ENCODE data around the gene ACBD5. TPM values are rescaled to one million over a fixed set of nuclear protein-coding genes. Genes with fewer than 3 reads are reported as not detected.

ACBD5 gene
- total and polyA plus RNA-seq, 7 experiments from 2014 or later, result 6.9 to 22.2 (median 19.2) TPM

GRCh38 chr10:27207350-27207749 is 33.2 kb downstream of the ACBD5 start:
- intact Hi-C loops (cut with micrococcal nuclease), result no loop called here
- POLR2A ChIA-PET, result no interaction called here

GRCh38 chr10:27203806-27204205 is 36.8 kb downstream of the ACBD5 start:
- POLR2A ChIA-PET, result no interaction called here
- no peak for ATAC-seq
- H3K4me3 Mint-ChIP-seq, result no peak overlapping the region

More at GRCh38 chr10:27207350-27207749, 33.2 kb downstream of the ACBD5 start:
- CTCF ChIA-PET, result no interaction called here
- Histone ChIP-seq H3K27me3 (ENCODE audit: control insufficient read depth in 2 of 2, insufficient read depth in 2 of 2, low read length in 2 of 2) (no peaks in the 10 kb centered on the region), H3K9me3 (ENCODE audit: control insufficient read depth in 2 of 3, low read length in 3 of 3) (no peaks in the 10 kb centered on the region), H3K27ac (ENCODE audit: low read depth, low read length) (no peak overlapping the region), H3K36me3 (ENCODE audit: control insufficient read depth in 2 of 3, insufficient read depth in 3 of 3, low read length in 3 of 3) (peaks cover 15 to 67% (median 28%) of the 10 kb centered on the region in 3 experiments), H3K4me1 (ENCODE audit: control insufficient read depth in 2 of 2, insufficient read depth in 2 of 2, low read length in 2 of 2) (no peaks in the 10 kb centered on the region), H3K4me3 (ENCODE audit: low read length) (no peak overlapping the region)
- H3K27ac Mint-ChIP-seq, result no peak overlapping the region
- no peak overlapping the region for H3K4me3 Mint-ChIP-seq
- peaks cover 6 to 42% (median 24%) of the 10 kb centered on the region in 5 donors for H3K36me3 Mint-ChIP-seq
- ATAC-seq, result no peak
- H3K27me3 Mint-ChIP-seq, result no peaks in the 10 kb centered on the region
- no peak for DNase-seq
- peaks cover 0 to 3% (median 0%) of the 10 kb centered on the region in 7 donors for H3K4me1 Mint-ChIP-seq
- H3K9me3 Mint-ChIP-seq, result no peaks in the 10 kb centered on the region

GRCh38 chr10:27197980-27198620 is 42.5 kb downstream of the ACBD5 start:
- no peak overlapping the region for H3K4me3 Mint-ChIP-seq
- peaks cover 0 to 3% (median 0%) of the 10 kb centered on the region in 7 donors for H3K4me1 Mint-ChIP-seq
- Histone ChIP-seq H3K4me3 (ENCODE audit: low read length) (no peak overlapping the region), H3K27me3 (ENCODE audit: control insufficient read depth in 2 of 2, insufficient read depth in 2 of 2, low read length in 2 of 2) (no peaks in the 10 kb centered on the region), H3K4me1 (ENCODE audit: control insufficient read depth in 2 of 2, insufficient read depth in 2 of 2, low read length in 2 of 2) (no peaks in the 10 kb centered on the region), H3K36me3 (ENCODE audit: control insufficient read depth in 2 of 3, insufficient read depth in 3 of 3, low read length in 3 of 3) (peaks cover 0 to 55% (median 10%) of the 10 kb centered on the region in 3 experiments), H3K9me3 (ENCODE audit: control insufficient read depth in 2 of 3, low read length in 3 of 3) (no peaks in the 10 kb centered on the region), H3K27ac (ENCODE audit: low read depth, low read length) (no peak overlapping the region)
- no peaks in the 10 kb centered on the region for H3K27me3 Mint-ChIP-seq
- ChIA-PET POLR2A (no interaction called here), CTCF (interaction anchor here (0.6 kb wide), 1 partner anchor 26 kb away, joined by 3 read pairs; no protein-coding TSS in a partner anchor)
- H3K9me3 Mint-ChIP-seq, result no peaks in the 10 kb centered on the region
- ATAC-seq (no peak), DNase-seq (no peak)
- peaks cover 10 to 27% (median 16%) of the 10 kb centered on the region in 5 donors for H3K36me3 Mint-ChIP-seq
- no peak overlapping the region for H3K27ac Mint-ChIP-seq
- intact Hi-C loops (cut with micrococcal nuclease), result no loop called here

More at GRCh38 chr10:27203806-27204205, 36.8 kb downstream of the ACBD5 start:
- H3K9me3 ChIP-seq (ENCODE audit: control insufficient read depth in 2 of 3, low read length in 3 of 3), result no peaks in the 10 kb centered on the region
- no peaks in the 10 kb centered on the region for H3K27me3 ChIP-seq (ENCODE audit: control insufficient read depth in 2 of 2, insufficient read depth in 2 of 2, low read length in 2 of 2)
- Mint-ChIP-seq H3K9me3 (no peaks in the 10 kb centered on the region), H3K36me3 (peaks cover 5 to 33% (median 20%) of the 10 kb centered on the region in 5 donors), H3K4me1 (peaks cover 0 to 3% (median 0%) of the 10 kb centered on the region in 7 donors), H3K27ac (no peak overlapping the region), H3K27me3 (no peaks in the 10 kb centered on the region)
- CTCF ChIA-PET, result no interaction called here
- intact Hi-C loops (cut with micrococcal nuclease), result no loop called here
- H3K4me1 ChIP-seq (ENCODE audit: control insufficient read depth in 2 of 2, insufficient read depth in 2 of 2, low read length in 2 of 2), result no peaks in the 10 kb centered on the region
- DNase-seq, result no peak
- H3K36me3 ChIP-seq (ENCODE audit: control insufficient read depth in 2 of 3, insufficient read depth in 3 of 3, low read length in 3 of 3), result peaks cover 10 to 60% (median 10%) of the 10 kb centered on the region in 3 experiments
- no peak overlapping the region for H3K4me3 ChIP-seq (ENCODE audit: low read length)
- no peak overlapping the region for H3K27ac ChIP-seq (ENCODE audit: low read depth, low read length)

GRCh38 chr10:27192284-27192683 is 48.3 kb downstream of the ACBD5 start:
- Histone ChIP-seq H3K36me3 (ENCODE audit: control insufficient read depth in 2 of 3, insufficient read depth in 3 of 3, low read length in 3 of 3) (peaks cover 0 to 7% (median 6%) of the 10 kb centered on the region in 3 experiments), H3K9me3 (ENCODE audit: control insufficient read depth in 2 of 3, low read length in 3 of 3) (no peaks in the 10 kb centered on the region), H3K27ac (ENCODE audit: low read depth, low read length) (no peak overlapping the region), H3K4me1 (ENCODE audit: control insufficient read depth in 2 of 2, insufficient read depth in 2 of 2, low read length in 2 of 2) (no peaks in the 10 kb centered on the region), H3K4me3 (ENCODE audit: low read length) (no peak overlapping the region), H3K27me3 (ENCODE audit: control insufficient read depth in 2 of 2, insufficient read depth in 2 of 2, low read length in 2 of 2) (no peaks in the 10 kb centered on the region)
- Mint-ChIP-seq H3K4me1 (no peaks in the 10 kb centered on the region), H3K4me3 (no peak overlapping the region), H3K9me3 (no peaks in the 10 kb centered on the region), H3K36me3 (peaks cover 0 to 1% (median 0%) of the 10 kb centered on the region in 5 donors), H3K27me3 (no peaks in the 10 kb centered on the region), H3K27ac (no peak overlapping the region)
- ChIA-PET POLR2A (no interaction called here), CTCF (interaction anchor here (1.0 kb wide), 1 partner anchor 182 kb away, joined by 3 read pairs; no protein-coding TSS in a partner anchor)
- intact Hi-C loops (cut with micrococcal nuclease), result no loop called here
- ATAC-seq, result no peak
- DNase-seq, result no peak

GRCh38 chr10:27190508-27190907 is 50.1 kb downstream of the ACBD5 start:
- CTCF ChIA-PET, result no interaction called here
- no peak overlapping the region for H3K27ac Mint-ChIP-seq
- POLR2A ChIA-PET, result no interaction called here
- no peak overlapping the region for H3K27ac ChIP-seq (ENCODE audit: low read depth, low read length)
- H3K9me3 Mint-ChIP-seq, result no peaks in the 10 kb centered on the region
- no peak overlapping the region for H3K4me3 Mint-ChIP-seq
- no peak for ATAC-seq
- no peaks in the 10 kb centered on the region for H3K9me3 ChIP-seq (ENCODE audit: control insufficient read depth in 2 of 3, low read length in 3 of 3)
- no peaks in the 10 kb centered on the region for H3K36me3 ChIP-seq (ENCODE audit: control insufficient read depth in 2 of 3, insufficient read depth in 3 of 3, low read length in 3 of 3)
- H3K36me3 Mint-ChIP-seq, result peaks cover 0 to 12% (median 4%) of the 10 kb centered on the region in 5 donors
- H3K27me3 ChIP-seq (ENCODE audit: control insufficient read depth in 2 of 2, insufficient read depth in 2 of 2, low read length in 2 of 2), result no peaks in the 10 kb centered on the region
- H3K4me3 ChIP-seq (ENCODE audit: low read length), result no peak overlapping the region
- no peak for DNase-seq
- no peaks in the 10 kb centered on the region for H3K4me1 ChIP-seq (ENCODE audit: control insufficient read depth in 2 of 2, insufficient read depth in 2 of 2, low read length in 2 of 2)
- no peaks in the 10 kb centered on the region for H3K27me3 Mint-ChIP-seq
- intact Hi-C loops (cut with micrococcal nuclease), result no loop called here
- no peaks in the 10 kb centered on the region for H3K4me1 Mint-ChIP-seq

GRCh38 chr10:27188897-27189296 is 51.7 kb downstream of the ACBD5 start:
- Histone ChIP-seq H3K9me3 (ENCODE audit: control insufficient read depth in 2 of 3, low read length in 3 of 3) (no peaks in the 10 kb centered on the region), H3K4me1 (ENCODE audit: control insufficient read depth in 2 of 2, insufficient read depth in 2 of 2, low read length in 2 of 2) (no peaks in the 10 kb centered on the region), H3K27ac (ENCODE audit: low read depth, low read length) (no peak overlapping the region), H3K36me3 (ENCODE audit: control insufficient read depth in 2 of 3, insufficient read depth in 3 of 3, low read length in 3 of 3) (no peaks in the 10 kb centered on the region), H3K4me3 (ENCODE audit: low read length) (no peak overlapping the region), H3K27me3 (ENCODE audit: control insufficient read depth in 2 of 2, insufficient read depth in 2 of 2, low read length in 2 of 2) (no peaks in the 10 kb centered on the region)
- Mint-ChIP-seq H3K36me3 (peaks cover 0 to 22% (median 12%) of the 10 kb centered on the region in 5 donors), H3K27me3 (no peaks in the 10 kb centered on the region), H3K4me1 (peaks cover 0 to 3% (median 0%) of the 10 kb centered on the region in 7 donors), H3K4me3 (no peak overlapping the region), H3K9me3 (no peaks in the 10 kb centered on the region), H3K27ac (no peak overlapping the region)
- ChIA-PET CTCF (interaction anchor here (0.6 kb wide), 1 partner anchor 597 kb away, joined by 3 read pairs; no protein-coding TSS in a partner anchor), POLR2A (no interaction called here)
- ATAC-seq (no peak), DNase-seq (no peak)
- intact Hi-C loops (cut with micrococcal nuclease), result no loop called here

GRCh38 chr10:27188259-27188658 is 52.3 kb downstream of the ACBD5 start:
- Mint-ChIP-seq H3K27ac (no peak overlapping the region), H3K27me3 (no peaks in the 10 kb centered on the region), H3K4me1 (peaks cover 0 to 3% (median 0%) of the 10 kb centered on the region in 7 donors), H3K9me3 (no peaks in the 10 kb centered on the region), H3K36me3 (peaks cover 0 to 24% (median 13%) of the 10 kb centered on the region in 5 donors), H3K4me3 (no peak overlapping the region)
- no peak overlapping the region for H3K27ac ChIP-seq (ENCODE audit: low read depth, low read length)
- CTCF ChIA-PET, result interaction anchor here (0.6 kb wide), 1 partner anchor 597 kb away, joined by 3 read pairs; no protein-coding TSS in a partner anchor
- H3K9me3 ChIP-seq (ENCODE audit: control insufficient read depth in 2 of 3, low read length in 3 of 3), result no peaks in the 10 kb centered on the region
- no peaks in the 10 kb centered on the region for H3K27me3 ChIP-seq (ENCODE audit: control insufficient read depth in 2 of 2, insufficient read depth in 2 of 2, low read length in 2 of 2)
- intact Hi-C loops (cut with micrococcal nuclease), result no loop called here
- H3K36me3 ChIP-seq (ENCODE audit: control insufficient read depth in 2 of 3, insufficient read depth in 3 of 3, low read length in 3 of 3), result no peaks in the 10 kb centered on the region
- H3K4me1 ChIP-seq (ENCODE audit: control insufficient read depth in 2 of 2, insufficient read depth in 2 of 2, low read length in 2 of 2), result no peaks in the 10 kb centered on the region
- no peak overlapping the region for H3K4me3 ChIP-seq (ENCODE audit: low read length)
- POLR2A ChIA-PET, result no interaction called here
- ATAC-seq, result no peak
- DNase-seq, result no peak

All from naive thymus-derived CD4-positive, alpha-beta T cell (primary cell).